GM19238 (cell line): ENCODE results near the gene ALPI.

ENCODE experiments used
- DNase-seq: peaks from one replicate; pipeline ENCODE4 v3.0.0; 2011; ENCODE audit warnings: low spot score; ENCODE audit not compliant: insufficient read length

The ALPI gene

DNA sequence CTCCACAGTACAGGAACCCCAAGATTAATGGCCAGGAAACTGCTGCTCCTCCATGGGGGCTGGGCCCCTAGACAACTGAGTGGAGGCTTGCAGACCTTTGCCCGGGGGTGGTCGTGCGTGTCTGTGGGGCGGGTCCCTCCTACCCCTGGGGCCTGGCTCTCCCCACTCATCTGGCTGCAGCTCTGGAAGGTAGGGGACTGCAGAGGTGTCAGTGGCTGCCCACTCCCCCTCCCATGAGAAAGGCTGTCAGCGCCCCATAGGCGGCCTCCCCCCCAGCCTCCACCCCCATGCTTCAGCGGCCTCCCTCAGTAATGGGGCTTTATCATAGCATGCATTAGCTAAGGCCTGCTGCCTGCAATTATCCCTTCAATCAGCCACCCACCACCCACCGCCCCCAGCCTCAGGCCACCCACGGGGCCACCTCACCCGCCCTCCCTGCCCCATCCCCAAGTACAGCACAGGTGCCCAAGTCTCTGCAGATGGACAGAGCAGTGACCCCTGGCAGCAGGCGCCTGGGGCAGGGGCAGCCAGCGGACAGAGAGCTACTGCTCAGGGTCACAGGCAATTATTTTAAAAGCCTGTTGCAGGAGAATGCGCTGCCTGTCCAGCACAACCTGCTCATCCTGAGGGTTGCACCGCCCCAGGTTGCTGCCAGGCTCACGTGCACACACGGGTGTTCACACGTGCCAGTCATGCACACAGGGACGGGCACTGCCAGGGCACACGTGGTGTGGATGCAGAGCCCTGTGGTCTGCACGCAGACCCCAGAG lies 40.7 kb downstream of the ALPI start:
- no peak for DNase-seq

DNA sequence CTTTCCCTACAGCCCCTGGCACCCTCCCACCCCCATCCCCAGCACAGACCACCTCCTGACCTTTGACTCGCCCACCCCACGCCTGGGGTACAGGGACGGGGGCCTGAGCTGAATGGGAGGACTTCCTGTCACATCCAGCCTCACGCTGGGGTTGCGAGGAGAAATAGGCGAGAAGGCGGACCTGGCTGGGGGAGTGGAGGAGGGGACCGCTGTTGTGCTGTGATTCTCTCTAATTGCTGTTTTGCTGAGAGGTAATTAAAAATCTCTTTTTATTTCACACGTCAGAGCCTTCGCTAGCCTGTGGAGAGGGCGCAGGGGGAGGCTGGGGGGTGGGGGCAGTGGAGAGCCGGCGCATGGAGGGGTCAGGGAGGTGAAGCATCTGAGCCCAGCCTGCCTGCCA lies 41.4 kb downstream of the ALPI start:
- no peak for DNase-seq

DNA sequence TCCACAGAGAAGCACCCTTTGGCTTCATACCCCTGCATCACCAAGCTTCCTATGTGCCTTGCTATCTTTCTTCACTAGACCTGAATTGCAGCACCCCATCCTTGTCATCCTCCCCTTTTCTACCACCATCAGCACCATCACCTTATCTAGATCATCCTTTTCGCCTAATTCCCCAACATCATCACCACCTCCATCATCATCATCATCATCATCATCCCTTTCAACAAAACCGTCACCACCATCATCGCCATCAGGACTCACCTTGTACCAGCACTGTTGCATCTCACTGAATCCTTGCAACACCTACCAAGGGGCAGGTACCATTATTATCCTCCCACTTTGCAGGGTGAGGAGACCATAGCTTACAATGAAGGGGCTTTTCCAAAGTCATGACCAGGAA lies 42.5 kb downstream of the ALPI start:
- DNase-seq: no peak

DNA sequence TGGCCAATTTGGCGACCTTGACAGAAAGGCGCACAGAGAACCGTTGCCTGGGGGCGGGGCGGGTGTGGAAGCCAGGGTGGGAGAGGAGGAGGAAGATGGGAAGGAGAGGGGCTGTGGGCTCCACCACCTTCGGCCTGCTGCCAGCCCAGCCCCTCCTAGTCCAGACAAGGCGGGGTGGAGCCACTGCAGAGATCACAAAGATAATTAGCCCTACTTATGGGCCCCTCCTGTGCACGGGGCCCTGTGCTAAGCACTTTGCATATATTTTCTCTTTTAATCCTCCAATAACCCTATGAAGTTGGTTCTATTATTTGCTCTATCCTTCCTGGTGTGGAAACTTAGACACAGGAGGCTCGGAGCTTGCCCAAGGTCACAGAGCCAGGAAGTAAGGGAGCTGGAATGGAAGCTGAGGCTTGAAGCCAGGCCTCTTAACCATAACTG lies 45.4 kb downstream of the ALPI start:
- no peak for DNase-seq

DNA sequence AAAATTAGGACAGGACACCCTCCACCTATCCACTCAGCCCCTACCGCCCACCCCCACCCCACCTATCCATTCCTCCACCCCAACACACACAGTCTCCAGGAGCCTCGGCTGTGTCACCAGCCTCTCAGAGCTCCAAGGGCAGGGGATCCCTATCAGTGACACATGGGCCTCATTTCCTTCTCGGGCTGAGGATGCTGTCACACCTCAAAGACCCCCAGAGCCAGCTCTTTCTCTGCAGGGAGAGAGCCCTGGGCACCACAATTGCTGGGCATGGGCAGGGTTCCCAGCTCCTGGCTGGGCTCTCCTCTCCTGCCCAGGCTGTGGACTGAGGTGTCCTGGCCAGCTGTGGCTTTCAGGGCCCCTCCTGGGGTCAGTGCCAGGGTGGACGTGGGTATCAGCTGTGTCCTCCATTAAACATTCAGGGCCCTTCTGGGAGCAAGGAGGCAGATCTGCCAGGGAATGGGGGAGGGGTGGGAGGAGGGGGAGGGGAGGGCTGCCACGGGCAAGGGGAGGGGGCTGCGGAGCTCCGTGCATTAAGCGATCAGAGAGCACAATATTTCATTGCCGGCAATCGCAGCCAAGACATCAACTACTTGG lies 45.9 kb downstream of the ALPI start:
- no peak for DNase-seq

DNA sequence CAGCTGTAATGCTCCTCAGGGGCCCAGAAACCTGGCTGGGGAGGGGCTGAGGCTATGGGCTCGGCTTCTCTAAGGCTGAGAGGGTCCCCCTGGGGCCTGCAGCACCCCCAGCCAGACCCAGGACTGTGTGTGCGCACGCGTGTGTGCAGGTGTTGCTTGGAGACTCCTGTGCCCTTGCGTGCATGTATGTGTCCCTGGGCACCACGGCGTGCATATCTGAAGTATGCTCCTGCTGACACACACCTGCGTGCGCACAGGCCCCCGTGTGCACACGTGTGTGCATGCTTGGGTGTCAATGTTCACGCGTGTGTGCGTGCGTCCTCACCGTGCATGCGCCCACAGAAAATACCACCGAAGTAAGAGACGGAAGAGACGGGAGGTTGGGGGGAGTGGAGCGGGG lies 46.6 kb downstream of the ALPI start:
- no peak for DNase-seq

DNA sequence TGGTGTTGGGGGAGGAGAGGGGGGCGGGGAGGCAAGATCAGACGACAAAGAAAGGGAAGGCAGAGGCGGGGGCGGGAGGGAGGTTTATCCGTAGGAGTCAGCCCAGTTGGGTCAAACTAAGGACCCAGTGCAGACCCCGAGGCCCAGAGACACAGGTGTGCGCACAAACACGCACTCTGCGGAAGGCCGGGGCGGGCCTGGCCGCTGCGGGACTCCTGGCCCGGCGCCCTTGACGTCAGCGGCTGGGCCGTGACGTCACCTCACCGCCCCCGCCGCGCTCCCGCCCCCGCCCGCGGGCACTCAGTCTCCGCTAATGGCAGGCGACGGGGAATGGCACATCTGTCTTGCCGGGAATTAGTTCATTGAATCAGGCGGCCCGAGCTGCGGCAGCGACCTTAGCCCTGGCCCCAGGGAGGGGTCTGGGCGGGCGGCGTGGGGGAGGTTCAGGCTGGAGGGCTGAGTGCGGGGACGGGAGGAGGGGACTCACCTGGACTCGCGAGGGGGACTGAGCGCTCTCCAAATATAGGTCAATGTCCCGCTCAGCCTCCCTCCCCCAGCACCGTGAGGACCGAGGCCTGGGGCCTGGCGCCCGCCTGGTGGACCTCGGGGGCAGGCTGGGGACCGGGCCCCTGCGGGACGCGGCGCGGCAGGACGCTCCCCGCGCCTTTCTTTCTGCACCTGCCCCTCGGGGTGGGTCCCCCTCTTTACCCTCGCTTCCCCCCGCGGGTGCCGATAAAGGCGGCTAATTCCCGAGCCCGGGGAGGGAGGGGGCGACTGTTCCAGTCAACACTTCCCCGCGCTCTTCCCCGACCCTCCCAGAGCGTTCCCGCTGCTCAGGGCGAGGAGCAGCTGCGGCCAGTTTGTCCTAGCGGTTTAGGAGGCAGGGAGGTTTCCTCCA lies 47.2 kb downstream of the ALPI start:
- no peak for DNase-seq

DNA sequence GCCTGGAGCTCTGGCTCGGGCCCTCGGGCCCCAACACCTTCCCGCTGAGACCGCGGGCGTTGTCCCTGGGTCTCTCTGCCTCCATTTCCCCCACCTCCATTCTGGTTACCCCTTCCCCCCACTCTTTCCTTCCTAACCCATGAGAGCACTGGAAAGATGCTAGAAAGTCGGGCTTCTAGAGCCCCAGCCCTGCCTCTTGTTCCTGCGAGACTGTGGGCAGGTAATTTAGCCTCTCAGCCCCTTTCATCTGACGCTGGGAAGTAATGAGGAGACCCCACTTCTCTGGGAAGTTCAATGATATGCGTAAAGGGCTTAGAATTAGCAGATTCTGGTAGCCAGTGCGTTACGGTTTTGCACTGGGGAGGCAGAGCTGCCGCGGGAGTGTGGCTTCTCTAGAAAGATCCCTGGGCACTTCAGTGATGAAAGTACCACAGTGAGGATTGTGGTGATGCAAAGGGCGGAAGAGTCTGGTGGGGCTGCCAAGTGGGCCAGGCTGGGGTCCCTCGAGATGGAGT lies 47.9 kb downstream of the ALPI start:
- DNase-seq: no peak

DNA sequence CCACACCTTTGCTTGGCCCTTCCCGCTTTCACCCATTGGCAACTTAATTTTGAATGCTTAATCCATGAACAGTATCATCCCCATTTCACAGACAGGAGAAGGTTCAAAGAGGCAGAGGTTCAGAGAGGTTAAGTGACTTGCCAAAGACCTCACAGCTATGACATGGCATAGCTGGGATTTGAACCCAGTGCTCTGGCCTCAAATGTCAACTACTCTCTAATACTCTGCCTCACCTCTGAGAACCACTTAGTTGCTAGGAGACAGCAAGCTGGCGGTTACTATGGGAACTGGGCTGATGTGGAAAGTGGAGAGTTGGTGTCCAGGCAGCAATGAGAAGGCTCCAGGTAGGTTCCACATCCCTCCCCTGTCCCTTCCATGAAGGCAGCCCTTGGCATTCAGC lies 48.5 kb downstream of the ALPI start:
- DNase-seq: no peak

DNA sequence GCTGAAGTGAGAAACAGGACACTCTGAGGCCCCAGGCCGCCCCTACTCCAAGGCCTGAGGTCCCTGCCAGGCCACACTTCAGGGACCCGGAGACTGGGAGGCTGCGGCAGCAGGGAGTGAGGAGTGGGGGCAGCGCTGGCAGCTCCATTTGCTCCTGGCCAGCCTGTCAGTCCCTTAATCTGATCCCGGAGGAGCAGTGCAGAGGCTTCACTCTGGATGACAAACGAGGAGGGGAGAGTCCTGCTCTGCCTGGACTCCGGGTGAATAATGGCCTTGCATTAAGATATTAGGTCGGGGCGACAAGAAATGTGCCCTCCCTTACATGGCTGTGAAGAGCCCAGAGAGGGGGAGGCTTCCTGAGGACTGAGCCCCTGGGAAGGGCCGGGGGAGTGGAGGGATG lies 49.9 kb downstream of the ALPI start:
- no peak for DNase-seq

DNA sequence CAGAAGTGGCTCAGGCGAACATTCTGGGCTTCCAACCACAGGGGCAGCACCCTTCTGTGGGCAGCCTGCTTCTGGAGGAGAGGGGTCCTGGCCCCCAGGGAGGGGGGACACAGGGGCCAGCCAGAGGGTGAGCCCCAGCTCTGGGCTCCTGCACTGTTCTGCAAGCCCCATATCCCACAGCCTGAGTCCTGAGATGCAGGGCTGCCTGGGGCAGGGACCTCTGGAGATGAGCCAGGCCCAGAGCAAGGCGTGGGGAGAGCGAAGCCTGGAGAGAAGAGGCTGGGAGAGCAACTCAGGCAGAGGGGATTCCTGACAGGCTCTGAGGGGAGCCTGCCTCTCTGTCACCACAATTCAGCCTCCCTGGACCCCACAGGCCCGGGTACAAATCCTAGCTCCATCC lies 50.8 kb downstream of the ALPI start:
- DNase-seq: no peak

DNA sequence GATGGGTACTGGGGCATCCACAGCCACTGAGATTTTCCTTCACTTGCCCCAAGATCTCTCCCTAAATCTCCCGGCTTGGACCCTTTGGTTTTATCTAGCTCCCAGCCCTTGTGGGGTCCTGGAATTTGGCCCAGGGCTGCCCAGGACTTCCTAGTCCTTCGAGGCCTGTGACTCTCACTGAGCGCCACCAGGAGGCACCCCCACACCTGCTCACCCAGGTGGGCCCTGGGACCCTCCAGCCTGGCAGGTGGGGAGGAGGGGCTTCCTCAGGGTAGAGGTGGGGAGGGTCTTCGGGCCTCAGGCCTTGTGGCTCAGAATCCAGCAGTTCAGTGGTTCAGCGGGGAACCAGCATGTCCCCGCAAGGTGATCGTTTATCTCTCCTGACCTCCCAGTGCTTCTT lies 52.3 kb downstream of the ALPI start:
- no peak for DNase-seq
